SK-N-SH (cell line): ENCODE data around the gene KANK3. TPM values are rescaled to one million over a fixed set of nuclear protein-coding genes. Genes with fewer than 3 reads are reported as not detected.
A peak's percentile ranks its signal among the peaks of the same experiment; 100 is the strongest.

Experiments used
- CTCF ChIA-PET: fragments of 300-600, 350-600 bp; formaldehyde crosslinking; extraction: SDS; loops from one replicate; lab custom pipeline; 2021; lab: Yijun Ruan, JAX
- POLR2A ChIA-PET: fragments of 350-600 bp; sonication (Branson Sonifier 250); formaldehyde crosslinking; extraction: SDS; loops from one replicate; lab custom pipeline; 2020; ENCODE audit warnings: antibody characterized with exemption, inconsistent platforms; lab: Yijun Ruan, JAX
- DNase-seq: peaks from one replicate; pipeline ENCODE4 v3.0.0; 2012
- H2AFZ ChIP-seq: fragments of 200-600 bp; sonication (generic); 2 replicates; pipeline ENCODE4 v1.8.1; 2016; ENCODE audit warnings: antibody characterized with exemption, mild to moderate bottlenecking, low read depth
- H3F3A ChIP-seq: fragments of 200-600 bp; sonication (generic); replicated peaks from 2 replicates; pipeline ENCODE3; 2016; ENCODE audit warnings: antibody characterized with exemption, mild to moderate bottlenecking; ENCODE audit not compliant: insufficient read depth
- H3K27ac ChIP-seq, 2 experiments: fragments of 200-500 bp in 1 of 2; fragments of 200-600 bp in 1 of 2; sonication (Bioruptor generic) in 1 of 2; sonication (generic), shearing (Covaris generic) in 1 of 2; 2 replicates each; pipeline versions ENCODE4 v1.5.1 to v1.6.1; 2014 to 2016; ENCODE audit warnings: low read depth in 2 of 2, inconsistent platforms in 1 of 2, low read length in 1 of 2, mild to moderate bottlenecking in 1 of 2, mixed read lengths in 1 of 2
- H3K27me3 ChIP-seq: fragments of 200-600 bp; sonication (generic), shearing (Covaris generic); 2 replicates; pipeline ENCODE4 v1.6.1; 2016; ENCODE audit warnings: mixed run types; ENCODE audit not compliant: insufficient read depth
- H3K36me3 ChIP-seq, 2 experiments: fragments of 200-500 bp in 1 of 2; fragments of 200-600 bp in 1 of 2; sonication (Bioruptor generic) in 1 of 2; sonication (generic) in 1 of 2; replicated peaks in 1 of 2; 2 replicates each; pipeline versions ENCODE3 to v1.5.1; 2014 to 2016; ENCODE audit warnings: low read length in 1 of 2, mild to moderate bottlenecking in 1 of 2; ENCODE audit not compliant: insufficient read depth in 2 of 2, control insufficient read depth in 1 of 2
- H3K4me1 ChIP-seq, 2 experiments: fragments of 200-500 bp in 1 of 2; fragments of 200-600 bp in 1 of 2; sonication (Bioruptor generic) in 1 of 2; sonication (generic), shearing (Covaris generic) in 1 of 2; 2 replicates each; pipeline versions ENCODE4 v1.5.1 to v1.6.1; 2014 to 2016; ENCODE audit warnings: low read depth in 1 of 2, low read length in 1 of 2, mixed run types in 1 of 2; ENCODE audit not compliant: insufficient read depth in 2 of 2, control insufficient read depth in 1 of 2
- H3K4me2 ChIP-seq: fragments of 200-600 bp; sonication (generic), shearing (Covaris generic); 2 replicates; pipeline ENCODE4 v1.6.1; 2017; ENCODE audit warnings: mixed run types
- H3K4me3 ChIP-seq, 2 experiments: fragments of 200-500 bp in 1 of 2; fragments of 200-600 bp in 1 of 2; sonication (Bioruptor generic) in 1 of 2; sonication (generic), shearing (Covaris generic) in 1 of 2; 2 replicates each; pipeline versions ENCODE4 v1.5.1 to v1.8.1; 2014 to 2016; ENCODE audit warnings: low read depth in 2 of 2, inconsistent platforms in 1 of 2, low read length in 1 of 2, mild to moderate bottlenecking in 1 of 2, mixed read lengths in 1 of 2, moderate library complexity in 1 of 2
- H3K79me2 ChIP-seq: fragments of 200-600 bp; sonication (generic); 2 replicates; pipeline ENCODE4 v1.8.1; 2017; ENCODE audit warnings: mild to moderate bottlenecking; ENCODE audit not compliant: insufficient read depth
- H3K9ac ChIP-seq: fragments of 200-600 bp; sonication (generic); 2 replicates; pipeline ENCODE4 v1.6.1; 2017; ENCODE audit warnings: mixed run types
- H3K9me2 ChIP-seq: fragments of 200-600 bp; sonication (generic); 2 replicates; pipeline ENCODE4 v1.6.1; 2017; ENCODE audit warnings: mixed run types
- H3K9me3 ChIP-seq: fragments of 200-600 bp; sonication (generic); 2 replicates; pipeline ENCODE4 v1.6.1; 2017; ENCODE audit warnings: mixed run types, mild to moderate bottlenecking, moderate library complexity
- H4K20me1 ChIP-seq: fragments of 200-600 bp; sonication (generic); 2 replicates; pipeline ENCODE4 v1.6.1; 2017; ENCODE audit warnings: mild to moderate bottlenecking, mixed run types; ENCODE audit not compliant: insufficient read depth
- EZH2phosphoT487 ChIP-seq: fragments of 200-600 bp; sonication (generic); IDR thresholded peaks from 2 replicates; pipeline ENCODE4 v1.6.1; 2017; ENCODE audit warnings: low read depth, mixed run types, mild to moderate bottlenecking, antibody characterized with exemption, moderate library complexity, borderline replicate concordance
- GABPA ChIP-seq: IDR thresholded peaks from 2 replicates; pipeline ENCODE4 v1.4.0; 2012; ENCODE audit warnings: low read depth, mild to moderate bottlenecking
- MEF2A ChIP-seq: IDR thresholded peaks from 2 replicates; pipeline ENCODE4 v1.4.0; 2012; ENCODE audit warnings: low read depth, borderline replicate concordance
- NFIC ChIP-seq: IDR thresholded peaks from 2 replicates; pipeline ENCODE4 v1.4.0; 2012; ENCODE audit warnings: borderline replicate concordance
- NRF1 ChIP-seq: IDR thresholded peaks from 2 replicates; pipeline ENCODE4 v1.6.1; 2012; ENCODE audit warnings: low read depth, mild to moderate bottlenecking, low read length
- RFX5 ChIP-seq: IDR thresholded peaks from 2 replicates; pipeline ENCODE4 v1.6.1; 2012; ENCODE audit warnings: mild to moderate bottlenecking, improper control_type of control experiment, low read length
- SIN3A ChIP-seq: IDR thresholded peaks from 2 replicates; pipeline ENCODE4 v1.6.1; 2012; ENCODE audit warnings: low read depth, mild to moderate bottlenecking, low read length, moderate library complexity, borderline replicate concordance
- SMC3 ChIP-seq: IDR thresholded peaks from 2 replicates; pipeline ENCODE4 v1.6.1; 2012; ENCODE audit warnings: low read depth, low read length, improper control_type of control experiment
- USF2 ChIP-seq: fragments of 150-350 bp; IDR thresholded peaks from 2 replicates; pipeline ENCODE4 v1.6.1; 2017; ENCODE audit warnings: antibody characterized with exemption, low read length, low read depth, borderline replicate concordance
- WGBS: methylation state at CpG from one replicate; pipeline ENCODE4 v1.1.6; 2017; ENCODE audit warnings: low lambda C conversion rate; 5-methylcytosine and 5-hydroxymethylcytosine counted together
- polyA plus RNA-seq, 3 experiments: library from polyadenylated mRNA; depleted of rRNA; stranded (reverse); fragments of >200 nt; gene quantifications; 2 replicates each; pipeline ENCODE4 v1.2.3, GENCODE V29; 2012
- TF ChIP-seq, protein P1 (sequence below): IDR thresholded peaks from 2 replicates; pipeline ENCODE4; 2012

The KANK3 gene
- polyA plus RNA-seq, 1 of the 3 experiments (the other 2 are of a cell fraction): 0.51 TPM

- WGBS: 7% methylated on average over 3 of the region's 117 CpGs
- CTCF ChIA-PET: interaction anchor here (0.8 to 4.0 kb wide), 12 partner anchors 9 to 171 kb away, joined by 3 to 27 read pairs (median 4); partner anchors contain the start of genes KANK3, NDUFA7 and RPS28
- H3K4me2 ChIP-seq: peak overlapping the region; percentile 24; the same call in 1 of the 2 replicates
These were observed 8.4 kb downstream of the KANK3 start for GRCh38 chr19:8334458-8335342.

DNA sequence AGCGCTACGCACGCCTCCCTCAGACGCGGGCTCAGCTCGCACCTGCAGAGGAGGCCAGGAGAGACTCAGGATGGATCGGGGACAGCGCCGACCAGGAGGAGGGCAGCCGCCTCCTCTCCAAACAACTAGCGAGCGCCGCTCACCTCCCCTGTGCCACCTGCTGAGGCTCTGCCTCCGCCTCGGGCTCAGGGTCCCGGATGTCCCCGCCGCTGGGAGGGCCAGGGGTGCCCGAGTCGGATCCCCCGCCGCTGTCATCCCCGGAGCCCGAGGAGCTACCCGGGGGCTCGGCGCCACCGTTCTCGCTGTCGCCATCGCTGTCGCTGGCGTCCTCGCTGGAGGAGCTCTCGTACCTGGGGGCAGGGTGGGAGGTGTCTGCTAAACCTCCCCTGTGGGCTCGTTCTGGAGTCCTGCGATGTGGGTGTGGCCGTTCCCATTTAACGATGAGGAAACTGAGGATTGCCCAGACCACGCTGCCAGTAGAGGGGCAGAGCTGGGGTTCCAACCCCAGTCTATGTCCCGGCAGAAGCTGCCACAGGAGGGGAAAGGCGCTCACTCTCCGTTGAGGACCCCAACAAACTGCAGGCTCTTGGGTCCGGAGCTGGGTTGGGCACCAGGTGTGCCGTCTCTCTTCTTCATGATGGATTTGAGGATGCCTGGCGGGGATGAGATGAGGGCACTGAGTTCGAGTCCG is 9.2 kb downstream of the KANK3 start:
- peak; percentile 58; the same call in 1 of the 2 replicates for TF ChIP-seq EZH2phosphoT487
- no peak for TF ChIP-seq RFX5
- TF ChIP-seq SIN3A: no peak
- no peak for TF ChIP-seq NFIC
- TF ChIP-seq USF2: no peak
- TF ChIP-seq GABPA: no peak
- TF ChIP-seq SMC3: no peak
- 22% methylated on average over 9 of the region's 48 CpGs for WGBS
- H3K9me3 ChIP-seq: no peaks in the 10 kb centered on the region
- no peak overlapping the region for H3K9ac ChIP-seq
- H3K27ac ChIP-seq: no peak overlapping the region
- ChIA-PET POLR2A (interaction anchor here (0.6 kb wide), 1 partner anchor 24 kb away, joined by 3 read pairs; no protein-coding TSS in a partner anchor), CTCF (interaction anchor here (0.9 to 4.0 kb wide), 8 partner anchors 9 to 172 kb away, joined by 3 to 27 read pairs (median 6); partner anchors contain the start of genes KANK3, NDUFA7 and RPS28)
- H3K79me2 ChIP-seq: no peaks in the 10 kb centered on the region
- H2AFZ ChIP-seq: no peak overlapping the region
- H4K20me1 ChIP-seq: no peaks in the 10 kb centered on the region
- H3K4me1 ChIP-seq: no peaks in the 10 kb centered on the region; a peak in 1 of 4 replicates
- DNase-seq: peak; percentile 38
- peaks cover 47% of the 10 kb centered on the region for H3K27me3 ChIP-seq
- no peak overlapping the region for H3K4me3 ChIP-seq
- no peaks in the 10 kb centered on the region for H3K36me3 ChIP-seq
- no peaks in the 10 kb centered on the region for H3K9me2 ChIP-seq
- no peaks in the 10 kb centered on the region for H3F3A ChIP-seq
- H3K4me2 ChIP-seq: no peak overlapping the region

More at GRCh38 chr19:8334458-8335342, 8.4 kb downstream of the KANK3 start:
- Histone ChIP-seq H3K9me2 (no peaks in the 10 kb centered on the region), H3K4me1 (no peaks in the 10 kb centered on the region; a peak in 1 of 4 replicates), H3K9me3 (no peaks in the 10 kb centered on the region), H2AFZ (no peak overlapping the region), H3K27me3 (peaks cover 47% of the 10 kb centered on the region), H3F3A (no peaks in the 10 kb centered on the region), H3K27ac (no peak overlapping the region), H4K20me1 (no peaks in the 10 kb centered on the region), H3K4me3 (peak overlapping the region; percentile 37 to 39; a peak in 3 of 4 replicates), H3K79me2 (no peaks in the 10 kb centered on the region), H3K9ac (no peak overlapping the region), H3K36me3 (no peaks in the 10 kb centered on the region)
- peak; percentile 86 for DNase-seq
- POLR2A ChIA-PET: interaction anchor here (0.6 to 1.3 kb wide), 4 partner anchors 13 to 641 kb away, joined by 3 to 5 read pairs (median 4); partner anchors contain the start of genes NDUFA7, RPS28 and ZNF414
- no peak for TF ChIP-seq SIN3A
- no peak for TF ChIP-seq MEF2A
- TF ChIP-seq, protein P1, sequence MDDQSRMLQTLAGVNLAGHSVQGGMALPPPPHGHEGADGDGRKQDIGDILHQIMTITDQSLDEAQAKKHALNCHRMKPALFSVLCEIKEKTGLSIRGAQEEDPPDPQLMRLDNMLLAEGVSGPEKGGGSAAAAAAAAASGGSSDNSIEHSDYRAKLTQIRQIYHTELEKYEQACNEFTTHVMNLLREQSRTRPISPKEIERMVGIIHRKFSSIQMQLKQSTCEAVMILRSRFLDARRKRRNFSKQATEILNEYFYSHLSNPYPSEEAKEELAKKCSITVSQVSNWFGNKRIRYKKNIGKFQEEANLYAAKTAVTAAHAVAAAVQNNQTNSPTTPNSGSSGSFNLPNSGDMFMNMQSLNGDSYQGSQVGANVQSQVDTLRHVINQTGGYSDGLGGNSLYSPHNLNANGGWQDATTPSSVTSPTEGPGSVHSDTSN: no peak
- peak; percentile 73 for TF ChIP-seq NRF1
